ENCODE results near the gene ICAM3. TPM values are rescaled to one million over a fixed set of nuclear protein-coding genes. Genes with fewer than 3 reads are reported as not detected.

The ICAM3 gene
- total RNA-seq, 1 experiment from 2014 or later = not detected

- no peak for DNase-seq (ENCODE audit: low read depth)
Measured at GRCh38 chr19:10318807-10319682, 20.4 kb downstream of the ICAM3 start.

GRCh38 chr19:10317857-10318462, 21.5 kb downstream of the ICAM3 start:
- no peak for DNase-seq (ENCODE audit: low read depth)

GRCh38 chr19:10317045-10317856, 22.2 kb downstream of the ICAM3 start:
- DNase-seq (ENCODE audit: low read depth) = no peak

GRCh38 chr19:10316229-10317044, 23.0 kb downstream of the ICAM3 start:
- no peak for DNase-seq (ENCODE audit: low read depth)

GRCh38 chr19:10315335-10316214, 23.8 kb downstream of the ICAM3 start, which contains the start of gene FDX2:
Gene FDX2, minus strand, starts transcription at chr19:10316015. Its CDS starts 19 bp downstream, at chr19:10315996.
- DNase-seq (ENCODE audit: low read depth) = peak; percentile 81

GRCh38 chr19:10309423-10309822, 30.0 kb downstream of the ICAM3 start, which contains the start of gene ZGLP1:
Gene ZGLP1, minus strand, starts transcription at chr19:10309815.
- no peak for DNase-seq (ENCODE audit: low read depth)

- DNase-seq (ENCODE audit: low read depth) = no peak
Measured at GRCh38 chr19:10306327-10306726, 33.1 kb downstream of the ICAM3 start.

- peak; percentile 51 for DNase-seq (ENCODE audit: low read depth)
Measured at GRCh38 chr19:10305139-10305806, 34.2 kb downstream of the ICAM3 start.

GRCh38 chr19:10299545-10300458, 39.6 kb downstream of the ICAM3 start:
- DNase-seq (ENCODE audit: low read depth) = no peak

GRCh38 chr19:10295847-10296591, 43.4 kb downstream of the ICAM3 start:
- no peak for DNase-seq (ENCODE audit: low read depth)

GRCh38 chr19:10295305-10295846, 44.0 kb downstream of the ICAM3 start:
- peak; percentile 39 for DNase-seq (ENCODE audit: low read depth)

- no peak for DNase-seq (ENCODE audit: low read depth)
Measured at GRCh38 chr19:10294368-10294697, 45.1 kb downstream of the ICAM3 start.

- no peak for DNase-seq (ENCODE audit: low read depth)
Measured at GRCh38 chr19:10293637-10294367, 45.6 kb downstream of the ICAM3 start.

GRCh38 chr19:10292789-10293636, 46.4 kb downstream of the ICAM3 start:
- DNase-seq (ENCODE audit: low read depth) = no peak

- DNase-seq (ENCODE audit: low read depth) = peak; percentile 68
Measured at GRCh38 chr19:10292206-10292788, 47.1 kb downstream of the ICAM3 start.
